Measurements from ENCODE around the gene RNF212B. TPM values are rescaled to one million over a fixed set of nuclear protein-coding genes. Genes with fewer than 3 reads are reported as not detected.

The RNF212B gene
- polyA plus RNA-seq, 1 donor from 2014 or later: not detected

DNA sequence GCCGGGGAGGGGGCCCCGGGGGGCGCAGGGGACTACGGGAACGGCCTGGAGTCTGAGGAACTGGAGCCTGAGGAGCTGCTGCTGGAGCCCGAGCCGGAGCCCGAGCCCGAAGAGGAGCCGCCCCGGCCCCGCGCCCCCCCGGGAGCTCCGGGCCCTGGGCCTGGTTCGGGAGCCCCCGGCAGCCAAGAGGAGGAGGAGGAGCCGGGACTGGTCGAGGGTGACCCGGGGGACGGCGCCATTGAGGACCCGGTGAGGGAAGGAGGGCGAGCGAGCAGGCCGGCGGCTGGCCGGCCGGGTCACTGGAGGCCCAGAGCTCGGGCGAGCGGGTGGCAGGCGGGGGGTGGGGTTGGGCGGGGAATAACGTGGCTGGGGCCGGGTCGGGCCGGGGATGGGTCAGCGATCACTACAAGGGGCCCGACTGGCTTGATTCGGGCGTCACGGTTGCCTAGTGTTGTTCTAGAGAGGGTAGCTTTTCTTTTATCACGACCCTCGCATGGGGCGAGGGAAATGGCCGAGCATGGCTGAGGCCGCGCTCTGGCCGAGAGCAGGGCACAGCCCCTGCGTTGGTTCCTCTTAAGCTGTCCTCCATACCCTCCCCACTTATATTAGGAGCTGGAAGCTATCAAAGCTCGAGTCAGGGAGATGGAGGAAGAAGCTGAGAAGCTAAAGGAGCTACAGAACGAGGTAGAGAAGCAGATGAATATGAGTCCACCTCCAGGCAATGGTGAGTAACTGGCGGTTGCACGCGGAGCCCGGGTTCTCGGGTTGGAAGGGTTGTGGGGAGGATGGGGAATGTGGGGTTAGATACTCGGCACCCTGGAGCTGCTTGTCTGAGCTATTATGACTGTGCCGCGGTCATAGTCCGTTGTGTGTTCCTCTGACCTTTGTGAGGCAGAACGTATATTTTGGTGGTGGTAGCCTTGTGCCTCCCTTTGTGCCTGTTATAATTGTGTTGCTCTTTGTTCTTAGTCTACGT is 84.1 kb downstream of the RNF212B start:
- no peaks in the 10 kb centered on the region for H3K9me2 ChIP-seq (ENCODE audit: insufficient read depth, low read length)
- TF ChIP-seq SMC3 (conservative IDR thresholded peaks at IDR 0.05; ENCODE audit: poor library complexity) (peak; percentile 37), MXI1 (conservative IDR thresholded peaks at IDR 0.05; ENCODE audit: poor library complexity, severe bottlenecking) (peak; percentile 46), EP300 (conservative IDR thresholded peaks at IDR 0.05; ENCODE audit: poor library complexity, severe bottlenecking) (no peak), TAF1 (IDR thresholded peaks at IDR 0.05; ENCODE audit: low read depth) (peak; percentile 58), RAD21 (conservative IDR thresholded peaks at IDR 0.05) (no peak), POLR2AphosphoS5 (IDR thresholded peaks at IDR 0.05) (peak; percentile 54), CTCF (IDR thresholded peaks at IDR 0.05; ENCODE audit: poor library complexity, severe bottlenecking) (peak; percentile 26), EZH2 (IDR thresholded peaks at IDR 0.05; ENCODE audit: borderline replicate concordance, insufficient read depth, low read length, poor library complexity, severe bottlenecking) (no peak)
- TF ChIP-seq, protein P1, sequence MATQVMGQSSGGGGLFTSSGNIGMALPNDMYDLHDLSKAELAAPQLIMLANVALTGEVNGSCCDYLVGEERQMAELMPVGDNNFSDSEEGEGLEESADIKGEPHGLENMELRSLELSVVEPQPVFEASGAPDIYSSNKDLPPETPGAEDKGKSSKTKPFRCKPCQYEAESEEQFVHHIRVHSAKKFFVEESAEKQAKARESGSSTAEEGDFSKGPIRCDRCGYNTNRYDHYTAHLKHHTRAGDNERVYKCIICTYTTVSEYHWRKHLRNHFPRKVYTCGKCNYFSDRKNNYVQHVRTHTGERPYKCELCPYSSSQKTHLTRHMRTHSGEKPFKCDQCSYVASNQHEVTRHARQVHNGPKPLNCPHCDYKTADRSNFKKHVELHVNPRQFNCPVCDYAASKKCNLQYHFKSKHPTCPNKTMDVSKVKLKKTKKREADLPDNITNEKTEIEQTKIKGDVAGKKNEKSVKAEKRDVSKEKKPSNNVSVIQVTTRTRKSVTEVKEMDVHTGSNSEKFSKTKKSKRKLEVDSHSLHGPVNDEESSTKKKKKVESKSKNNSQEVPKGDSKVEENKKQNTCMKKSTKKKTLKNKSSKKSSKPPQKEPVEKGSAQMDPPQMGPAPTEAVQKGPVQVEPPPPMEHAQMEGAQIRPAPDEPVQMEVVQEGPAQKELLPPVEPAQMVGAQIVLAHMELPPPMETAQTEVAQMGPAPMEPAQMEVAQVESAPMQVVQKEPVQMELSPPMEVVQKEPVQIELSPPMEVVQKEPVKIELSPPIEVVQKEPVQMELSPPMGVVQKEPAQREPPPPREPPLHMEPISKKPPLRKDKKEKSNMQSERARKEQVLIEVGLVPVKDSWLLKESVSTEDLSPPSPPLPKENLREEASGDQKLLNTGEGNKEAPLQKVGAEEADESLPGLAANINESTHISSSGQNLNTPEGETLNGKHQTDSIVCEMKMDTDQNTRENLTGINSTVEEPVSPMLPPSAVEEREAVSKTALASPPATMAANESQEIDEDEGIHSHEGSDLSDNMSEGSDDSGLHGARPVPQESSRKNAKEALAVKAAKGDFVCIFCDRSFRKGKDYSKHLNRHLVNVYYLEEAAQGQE (IDR thresholded peaks at IDR 0.05; ENCODE audit: borderline replicate concordance): peak; percentile 34
- H3K27ac ChIP-seq (ENCODE audit: low read length): peak overlapping the region; percentile 98
- H2AFZ ChIP-seq (ENCODE audit: low read depth, low read length): peak overlapping the region; percentile 40
- peaks cover 23% of the 10 kb centered on the region for H3K79me2 ChIP-seq (replicated peaks; ENCODE audit: insufficient read depth, low read length)
- no peaks in the 10 kb centered on the region for H4K20me1 ChIP-seq (ENCODE audit: insufficient read depth)
- no peaks in the 10 kb centered on the region for H3K36me3 ChIP-seq (ENCODE audit: insufficient read depth, low read length)
- no peaks in the 10 kb centered on the region for H3K27me3 ChIP-seq (ENCODE audit: insufficient read depth, low read depth, low read length)
- peak overlapping the region; percentile 76 for H3K4me3 ChIP-seq (ENCODE audit: low read length)
- no peaks in the 10 kb centered on the region for H3K9me3 ChIP-seq (ENCODE audit: low read length)
- peak overlapping the region; percentile 85 for H3K4me2 ChIP-seq (ENCODE audit: low read length)
- peak overlapping the region; percentile 99 for H3K9ac ChIP-seq (ENCODE audit: low read length)
- peaks cover 10% of the 10 kb centered on the region for H3F3A ChIP-seq (ENCODE audit: insufficient read depth, low read length, poor library complexity, severe bottlenecking)

Small RNAs within 50 kb of the gene (small RNA-seq; reads per million reads assigned to genes)
- 0 reads per million in 3 experiments for gene AL049829.1
- gene RNU6-1046P: 0 reads per million in 3 experiments

Other genes starting within 250 kb of the RNF212B start
- 4.7 and 7.1 TPM in 2 replicates for gene C14orf93, start 227.8 kb upstream of the RNF212B start, polyA plus RNA-seq
- 147 and 168 TPM in 2 replicates for gene PSMB5, start 203.0 kb upstream of the RNF212B start, polyA plus RNA-seq
- not detected in 2 replicates for gene PSMB11, start 195.7 kb upstream of the RNF212B start, polyA plus RNA-seq
- 31.7 and 37.0 TPM in 2 replicates for gene CDH24, start 180.4 kb upstream of the RNF212B start, polyA plus RNA-seq
- 132 and 143 TPM in 2 replicates for gene ACIN1, start 142.8 kb upstream of the RNF212B start, polyA plus RNA-seq
- 23.3 and 26.4 TPM in 2 replicates for gene C14orf119, start 142.4 kb upstream of the RNF212B start, polyA plus RNA-seq
- gene CIROP, start 132.9 kb upstream of the RNF212B start, polyA plus RNA-seq: not detected in 2 replicates
- not detected in 2 replicates for gene CEBPE, start 118.7 kb upstream of the RNF212B start, polyA plus RNA-seq
- 0.21 and 1.7 TPM in 2 replicates for gene SLC7A8, start 54.3 kb upstream of the RNF212B start, polyA plus RNA-seq
- 4.4 and 6.6 TPM in 2 replicates for gene HOMEZ, start 48.2 kb downstream of the RNF212B start, polyA plus RNA-seq
- gene PPP1R3E, start 64.9 kb downstream of the RNF212B start, polyA plus RNA-seq: 16.1 and 17.2 TPM in 2 replicates
- 35.8 and 50.8 TPM in 2 replicates for gene BCL2L2, start 68.9 kb downstream of the RNF212B start, polyA plus RNA-seq
- gene PABPN1, start 83.5 kb downstream of the RNF212B start, polyA plus RNA-seq: 431 and 532 TPM in 2 replicates
- 182 and 201 TPM in 2 replicates for gene SLC22A17, start 115.0 kb downstream of the RNF212B start, polyA plus RNA-seq
- 0.48 and 0.92 TPM in 2 replicates for gene EFS, start 127.2 kb downstream of the RNF212B start, polyA plus RNA-seq
- gene IL25, start 134.9 kb downstream of the RNF212B start, polyA plus RNA-seq: not detected in 2 replicates
- not detected in 2 replicates for gene CMTM5, start 139.1 kb downstream of the RNF212B start, polyA plus RNA-seq
- gene MYH6, start 170.3 kb downstream of the RNF212B start, polyA plus RNA-seq: not detected in 2 replicates
- gene MYH7, start 197.7 kb downstream of the RNF212B start, polyA plus RNA-seq: 0.08 and 0.12 TPM in 2 replicates
- gene NGDN, start 231.8 kb downstream of the RNF212B start, polyA plus RNA-seq: 123 and 137 TPM in 2 replicates